ENCODE measurements around the gene SKOR1.
A peak's percentile ranks its signal among the peaks of the same experiment; 100 is the strongest.

The SKOR1 gene

DNA sequence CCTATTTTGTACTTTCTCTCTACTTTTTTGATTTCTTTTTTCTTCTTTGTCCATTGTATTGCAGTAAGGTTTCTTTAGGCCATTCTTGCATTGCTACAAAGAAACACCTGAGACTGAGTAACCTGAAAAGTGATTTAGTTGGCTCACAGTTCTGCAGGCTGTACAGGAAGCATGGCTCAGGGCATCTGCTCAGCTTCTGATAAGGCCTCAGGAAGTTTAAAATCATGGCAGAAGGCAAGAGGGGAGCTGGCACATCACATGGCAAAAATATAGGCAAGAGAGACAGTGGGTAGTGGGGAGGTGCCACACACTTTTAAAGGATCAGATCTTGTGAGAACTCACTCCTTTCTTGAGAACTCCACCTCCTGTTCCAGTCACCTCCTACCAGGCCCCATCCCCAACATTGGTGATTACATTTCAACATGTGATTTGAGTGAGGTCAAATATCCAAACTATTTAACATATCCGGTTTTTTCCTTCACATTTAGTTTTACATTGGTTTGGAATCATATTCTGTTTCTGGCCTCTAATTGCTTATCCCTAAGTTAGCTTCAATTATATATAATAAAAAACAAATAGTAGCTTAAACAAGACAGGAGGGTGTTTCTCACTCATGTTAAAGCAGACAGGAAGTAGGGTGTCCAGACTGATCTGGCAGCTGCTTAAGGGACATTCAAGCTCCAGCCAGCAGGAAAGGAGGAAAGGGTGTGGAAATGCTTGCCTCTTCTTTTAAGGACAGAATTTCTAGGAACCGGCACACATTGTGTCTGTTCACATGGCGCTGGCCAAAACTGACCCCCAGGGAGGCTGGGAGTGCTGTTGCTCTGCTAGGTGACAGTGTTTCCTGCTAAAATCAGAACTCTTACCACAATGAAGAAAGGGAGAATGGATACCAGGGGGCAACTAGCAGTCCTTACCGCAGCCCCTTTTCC, 28.8 kb upstream of the SKOR1 start:
- DNase-seq, result no peak

DNA sequence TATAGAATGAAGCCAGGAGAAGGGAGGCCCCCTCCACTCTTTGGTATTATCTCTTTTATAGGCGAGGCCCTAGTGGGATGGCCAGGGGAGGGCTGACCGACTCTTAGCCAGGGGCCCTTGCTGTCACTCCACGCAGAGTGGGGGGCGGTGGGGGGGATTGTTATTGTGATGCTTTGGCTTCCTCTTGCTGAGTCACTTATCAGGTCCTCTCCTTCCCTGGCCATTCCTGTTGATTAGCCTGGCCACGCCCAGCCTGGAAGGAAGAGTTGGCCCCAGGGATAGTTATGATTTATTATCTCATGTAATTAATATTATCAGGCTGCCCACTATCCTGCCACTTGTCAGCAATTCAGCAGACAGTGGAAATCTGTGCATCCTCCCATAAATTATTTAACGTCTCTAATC, 25.5 kb upstream of the SKOR1 start:
- DNase-seq, result no peak

DNA sequence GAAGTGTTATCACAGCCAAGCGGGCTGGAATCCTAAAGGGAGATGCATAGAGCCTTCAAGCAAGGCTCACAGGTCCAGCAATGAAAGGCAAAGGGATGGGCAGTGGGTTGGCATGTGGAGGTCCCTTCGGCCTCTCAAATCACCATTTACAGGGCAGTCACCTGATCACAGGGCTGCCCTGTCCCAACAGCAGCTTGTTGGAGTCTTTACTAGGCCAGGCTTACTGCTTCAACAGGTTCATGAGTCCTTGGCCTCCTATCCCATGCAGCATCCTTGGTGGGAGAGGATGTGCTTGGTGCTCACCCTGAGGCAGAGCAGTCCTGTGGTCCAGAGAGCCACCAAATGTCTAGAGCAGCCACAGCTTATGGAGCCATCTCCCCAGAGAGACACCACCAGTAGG, 24.2 kb upstream of the SKOR1 start:
- no peak for DNase-seq

DNA sequence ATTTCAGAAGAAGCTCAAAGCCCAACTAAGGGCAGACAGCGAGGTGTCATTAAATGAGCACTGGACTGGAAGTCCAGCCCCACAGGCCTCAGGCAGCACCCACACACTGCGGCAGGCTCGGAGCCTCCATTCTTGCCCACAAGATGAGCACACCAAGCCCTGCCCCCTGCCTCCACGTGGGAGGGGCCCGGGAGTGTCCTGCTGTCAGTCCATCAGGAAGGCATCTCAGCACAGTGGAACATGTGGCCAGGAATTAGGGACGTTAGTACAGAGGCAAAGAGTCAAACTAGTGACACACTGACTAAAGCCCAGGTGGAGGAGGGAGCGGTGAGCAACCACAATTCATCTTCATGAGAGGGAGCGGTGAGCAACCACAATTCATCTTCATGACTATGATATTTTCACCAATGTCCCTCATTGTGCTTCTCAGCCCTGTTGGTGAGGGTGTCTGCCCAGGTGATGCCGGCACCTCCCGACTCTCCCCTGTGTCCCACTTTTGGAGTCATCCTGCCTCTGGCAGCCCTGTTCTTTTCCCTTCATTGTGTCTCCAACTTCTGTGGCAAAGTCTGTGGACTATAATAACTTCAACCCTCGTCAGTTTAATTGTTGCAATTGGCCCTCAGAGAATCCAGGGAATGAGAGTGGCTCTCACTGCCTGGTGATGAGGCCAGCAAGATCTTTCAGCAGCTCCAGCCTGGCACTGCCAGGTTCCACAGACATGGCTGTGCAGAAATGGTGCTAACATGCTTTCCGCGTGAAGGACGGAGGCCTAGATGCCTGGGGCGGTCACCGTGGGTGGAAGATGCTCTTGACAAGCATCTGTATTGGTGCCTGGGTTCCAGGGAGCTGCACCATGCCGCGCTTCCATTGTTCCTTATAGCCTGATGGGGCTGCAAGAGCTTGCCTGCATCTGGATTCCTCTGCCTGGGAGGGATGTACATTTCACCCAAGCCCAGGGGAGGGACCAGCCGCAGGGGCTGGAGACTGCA, 23.1 kb upstream of the SKOR1 start:
- DNase-seq, result no peak

DNA sequence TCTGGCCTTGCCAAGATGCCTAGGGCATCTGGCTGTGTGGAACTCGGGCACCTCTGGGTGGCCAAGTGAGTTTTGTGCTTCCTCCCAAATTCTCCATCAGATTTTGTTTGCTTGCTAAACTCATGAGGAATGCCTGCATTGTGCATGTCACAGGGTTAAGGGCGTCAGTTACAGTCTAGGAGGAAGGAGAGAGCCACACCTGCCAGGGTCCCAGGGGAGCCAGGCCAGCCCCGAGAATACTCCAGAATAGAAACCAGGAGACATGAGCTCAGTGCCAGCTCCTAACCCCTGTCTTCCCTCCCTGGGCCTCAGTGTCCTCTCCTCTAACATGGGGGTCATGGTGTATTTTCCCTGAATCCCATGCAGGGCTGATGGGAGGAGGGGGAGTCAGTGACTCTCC, 22.0 kb upstream of the SKOR1 start:
- no peak for DNase-seq

DNA sequence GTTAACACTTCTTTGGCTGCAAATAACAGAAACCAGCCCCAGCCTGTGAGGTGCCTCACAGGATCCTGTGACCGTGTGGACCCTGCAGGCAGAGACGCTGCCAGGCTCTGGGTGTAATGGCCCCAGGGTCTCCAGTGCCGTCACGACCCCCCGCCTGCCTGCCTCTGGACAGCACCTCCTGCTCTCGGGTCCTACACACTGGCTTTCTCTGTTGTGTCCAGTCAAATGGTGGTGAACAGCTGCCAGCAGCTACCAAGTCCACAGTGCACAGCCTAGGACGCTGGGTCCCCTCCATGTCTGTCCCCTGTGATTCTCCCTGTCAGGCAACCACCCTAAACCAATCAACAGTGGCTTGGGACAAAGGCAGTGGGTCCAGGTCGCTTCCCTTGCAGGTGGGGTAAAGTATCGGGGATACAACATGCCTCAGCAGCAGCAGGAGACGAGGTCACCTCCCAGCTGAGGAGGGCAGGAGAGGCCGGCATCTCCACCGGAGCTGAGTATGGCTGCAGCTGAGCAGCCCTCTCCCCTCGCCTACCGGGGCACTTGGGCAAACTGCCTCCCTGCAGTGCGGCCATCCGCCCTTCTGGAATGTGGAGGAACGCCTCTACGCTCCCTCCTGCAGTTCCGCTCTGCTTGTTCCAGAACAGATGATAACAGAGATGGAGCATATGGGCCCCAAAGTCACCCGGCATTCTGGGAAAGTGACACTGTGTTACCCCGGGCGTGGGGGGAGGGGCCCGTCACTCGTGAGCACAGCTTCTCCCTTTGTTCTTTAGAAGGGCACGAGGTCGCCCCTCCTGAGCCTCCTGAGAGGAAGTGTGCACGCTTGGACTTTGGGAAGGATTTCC, 21.1 kb upstream of the SKOR1 start:
- peak; percentile 81 for DNase-seq

DNA sequence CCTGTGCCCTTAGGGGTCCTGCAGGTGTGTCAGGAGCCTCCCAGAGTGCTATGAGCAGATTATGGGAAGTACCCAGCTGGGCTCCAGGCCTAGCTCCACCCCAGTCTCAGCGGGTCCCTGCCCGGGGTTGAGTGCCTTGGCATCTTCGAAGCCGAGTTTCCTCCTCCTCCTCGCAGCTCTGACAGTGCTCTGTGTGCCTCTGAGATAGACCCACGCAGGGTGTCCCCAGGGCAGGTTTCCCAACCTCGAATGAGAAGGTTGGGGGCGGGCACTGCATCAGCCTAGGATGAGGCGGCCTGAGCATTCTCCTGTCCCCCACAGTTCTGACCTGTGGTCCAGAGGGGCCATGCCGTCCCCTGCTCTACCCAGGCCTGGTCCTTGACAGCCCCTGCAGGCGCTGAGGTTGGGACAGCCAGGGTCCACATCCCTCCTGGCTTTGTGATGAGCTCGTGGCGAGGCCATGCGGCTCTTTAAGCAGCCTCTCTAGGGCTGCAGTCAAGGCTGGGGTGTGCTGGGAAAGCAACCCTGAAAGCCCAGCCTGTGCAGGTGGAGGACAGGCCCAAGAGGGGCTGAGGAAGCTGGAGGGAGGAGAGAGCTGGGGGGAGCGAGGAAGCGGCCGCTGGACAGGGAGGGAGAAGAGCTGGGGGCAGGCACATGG, 20.2 kb upstream of the SKOR1 start:
- DNase-seq, result no peak

DNA sequence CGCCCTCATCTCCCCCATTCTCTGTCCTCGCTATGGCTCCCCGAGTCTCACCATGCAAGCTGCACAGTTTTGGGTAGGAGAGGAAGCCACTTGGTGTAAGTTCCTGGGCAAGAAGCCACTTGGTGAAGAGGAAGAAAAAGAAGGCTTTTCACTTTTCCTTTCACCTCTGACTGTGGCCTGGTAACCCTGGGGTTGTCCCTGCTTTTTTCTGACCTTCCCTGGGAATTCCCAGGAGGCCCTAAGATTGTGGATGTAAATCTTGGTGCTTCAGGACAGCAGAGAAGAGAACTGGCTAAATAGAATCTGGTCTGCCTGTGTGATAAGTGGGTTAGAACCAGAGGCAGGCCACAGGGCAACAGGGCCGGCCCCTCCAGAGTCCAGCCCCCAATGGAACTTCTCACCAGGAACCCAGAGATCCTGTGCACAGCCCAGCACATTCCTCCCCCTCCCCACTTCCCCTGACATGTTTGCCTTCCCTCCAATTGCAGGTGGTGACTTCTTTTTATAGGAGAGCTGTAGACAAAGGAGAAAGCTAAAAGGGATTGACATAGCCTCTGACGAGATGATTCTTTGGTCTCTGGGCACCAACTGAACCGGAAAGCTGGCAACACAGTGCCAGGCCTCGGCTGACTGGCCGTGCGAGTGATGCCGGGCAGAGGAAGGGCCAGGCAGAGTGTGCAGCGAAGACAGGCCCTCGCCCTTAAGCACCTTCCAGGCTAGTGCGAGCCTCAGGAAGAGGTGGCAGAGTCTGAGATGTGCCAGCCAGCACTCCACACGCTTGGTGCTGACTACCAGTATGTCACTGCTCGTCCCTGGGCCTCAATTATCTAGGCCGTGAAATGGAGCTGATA, 19.4 kb upstream of the SKOR1 start:
- DNase-seq, result no peak

DNA sequence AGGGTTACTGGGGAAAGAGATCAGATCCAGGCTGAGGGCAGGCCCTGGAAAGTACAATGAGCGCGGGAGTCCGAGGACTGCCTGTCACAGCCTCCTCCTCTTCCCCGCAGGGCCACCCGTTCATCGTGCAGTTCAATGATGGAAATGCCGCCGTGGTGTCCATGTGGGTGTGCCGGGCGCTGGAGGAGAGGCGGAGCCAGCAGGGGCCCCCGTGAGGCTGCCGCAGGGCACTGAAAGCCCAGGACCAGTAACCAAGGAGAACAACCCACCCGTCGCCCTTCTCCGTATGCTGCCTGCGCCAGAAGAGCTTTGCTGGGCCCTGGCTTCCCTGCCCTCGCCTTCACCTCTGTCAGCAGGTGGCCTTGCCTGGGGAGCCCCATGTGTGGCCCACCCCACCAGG, 18.8 kb upstream of the SKOR1 start:
- no peak for DNase-seq

DNA sequence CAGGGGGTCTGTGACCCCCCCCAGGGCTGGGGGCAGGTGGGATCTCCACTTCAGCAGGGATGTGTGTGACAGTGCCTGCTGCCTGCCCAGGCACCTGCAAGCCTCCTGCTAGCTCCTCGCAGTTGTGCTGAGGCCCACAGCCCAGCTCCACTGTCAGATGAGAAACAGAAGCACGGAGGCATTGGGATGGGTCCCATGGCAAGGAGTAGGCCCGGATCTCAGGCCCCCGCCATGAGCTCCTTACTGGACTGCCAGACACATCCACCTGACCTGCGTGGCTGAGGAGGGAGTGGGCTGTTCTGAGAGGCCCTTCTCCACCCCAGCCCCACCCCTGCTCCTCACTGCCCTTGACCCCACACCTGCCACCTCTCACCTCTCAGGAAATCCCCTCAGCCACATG, 18.2 kb upstream of the SKOR1 start:
- DNase-seq, result no peak

DNA sequence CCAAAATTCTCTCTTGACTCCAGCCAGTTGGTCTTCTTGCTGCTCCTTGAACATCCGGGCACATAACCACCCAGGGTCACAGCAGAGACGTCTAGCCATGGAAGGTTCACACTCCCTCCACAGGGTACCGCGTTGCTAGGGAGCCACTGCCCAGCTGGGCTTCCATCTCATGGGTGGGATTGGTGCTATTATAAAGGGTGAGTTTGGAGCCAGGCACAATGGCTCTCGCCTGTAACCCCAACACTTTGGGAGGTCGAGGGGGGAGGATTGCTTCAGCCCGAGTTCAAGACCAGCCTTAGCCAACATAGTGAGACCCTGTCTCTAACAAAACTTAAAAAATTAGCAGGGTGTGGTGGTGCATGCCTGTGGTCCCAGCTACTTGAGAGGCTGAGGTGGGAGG, 17.5 kb upstream of the SKOR1 start:
- no peak for DNase-seq

DNA sequence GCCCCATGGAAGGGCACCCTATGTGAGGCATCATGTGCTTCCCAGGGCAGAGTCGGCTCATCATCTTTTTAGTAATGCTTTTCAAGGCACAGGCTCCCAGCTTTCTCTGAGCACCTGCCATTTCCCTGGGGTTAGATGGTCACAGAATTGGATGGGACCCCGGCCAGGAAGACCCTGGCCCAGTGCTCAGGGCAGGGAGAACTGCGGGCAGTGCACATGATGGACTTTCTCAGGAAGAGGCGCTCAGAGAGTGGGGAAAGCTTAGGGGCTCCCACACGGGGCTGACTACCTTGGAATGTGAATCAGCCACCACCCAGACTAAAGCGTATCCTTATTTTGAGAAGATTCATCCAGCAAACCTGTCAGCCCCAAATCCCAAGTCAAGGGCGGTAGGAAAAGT, 16.5 kb upstream of the SKOR1 start:
- no peak for DNase-seq

DNA sequence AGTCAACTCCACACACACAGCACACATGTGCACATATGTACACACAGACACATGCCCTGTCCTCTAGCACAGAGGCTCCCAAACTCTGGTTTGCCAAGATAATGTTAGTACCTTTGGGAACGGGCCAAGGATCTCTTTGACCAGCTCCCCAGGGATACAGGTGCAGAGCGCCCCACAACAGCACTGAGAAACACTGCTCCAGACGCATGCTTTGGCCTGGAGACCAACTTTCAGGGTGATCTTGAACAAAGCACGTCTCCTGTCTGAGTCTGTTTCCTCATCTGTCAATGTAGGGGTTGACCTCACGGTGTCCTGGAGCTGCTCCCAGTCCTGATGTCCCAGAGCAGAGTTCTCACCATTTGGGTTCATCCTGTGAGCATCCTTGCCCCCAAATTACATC, 15.9 kb upstream of the SKOR1 start:
- DNase-seq, result no peak

DNA sequence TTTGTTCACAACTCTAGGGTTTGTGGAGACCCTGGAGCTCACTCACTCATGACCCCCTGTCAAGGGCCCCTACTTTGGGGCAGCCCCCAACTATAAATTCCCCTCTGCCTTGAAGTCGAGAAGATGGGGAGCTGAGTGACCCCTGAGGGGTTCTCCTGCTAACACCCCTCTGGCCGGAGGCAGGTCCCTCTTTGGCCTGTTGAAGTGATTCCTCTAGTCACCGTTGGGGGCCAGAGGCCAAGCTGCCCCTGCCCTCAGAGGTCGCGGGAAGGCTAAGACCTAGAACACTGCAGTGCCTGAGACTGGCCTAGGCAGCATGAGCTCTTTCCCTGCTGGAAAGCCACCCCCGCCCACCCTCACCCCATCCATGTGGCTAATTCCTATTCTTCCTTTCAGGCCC, 15.4 kb upstream of the SKOR1 start:
- DNase-seq, result no peak

DNA sequence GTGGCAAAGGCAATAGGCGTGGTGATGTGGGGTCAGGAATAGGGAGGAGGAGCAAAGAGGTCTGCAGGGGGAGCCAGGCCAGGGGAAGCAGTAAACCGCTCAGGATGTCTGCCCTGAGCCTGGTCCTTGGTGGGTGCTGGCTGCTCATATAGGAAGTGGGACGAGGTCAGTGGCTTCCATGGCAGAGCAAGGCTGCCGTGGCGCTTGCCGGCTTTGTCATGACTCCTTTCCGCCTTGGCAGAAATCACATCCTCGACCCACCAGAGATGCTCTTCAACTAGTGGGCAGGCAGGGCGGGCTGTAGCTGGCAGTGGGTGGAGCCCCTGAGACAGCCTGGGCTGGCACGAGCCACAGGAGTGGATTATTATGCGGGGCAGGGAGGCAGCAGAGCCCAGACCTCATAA, 13.1 kb upstream of the SKOR1 start:
- no peak for DNase-seq

DNA sequence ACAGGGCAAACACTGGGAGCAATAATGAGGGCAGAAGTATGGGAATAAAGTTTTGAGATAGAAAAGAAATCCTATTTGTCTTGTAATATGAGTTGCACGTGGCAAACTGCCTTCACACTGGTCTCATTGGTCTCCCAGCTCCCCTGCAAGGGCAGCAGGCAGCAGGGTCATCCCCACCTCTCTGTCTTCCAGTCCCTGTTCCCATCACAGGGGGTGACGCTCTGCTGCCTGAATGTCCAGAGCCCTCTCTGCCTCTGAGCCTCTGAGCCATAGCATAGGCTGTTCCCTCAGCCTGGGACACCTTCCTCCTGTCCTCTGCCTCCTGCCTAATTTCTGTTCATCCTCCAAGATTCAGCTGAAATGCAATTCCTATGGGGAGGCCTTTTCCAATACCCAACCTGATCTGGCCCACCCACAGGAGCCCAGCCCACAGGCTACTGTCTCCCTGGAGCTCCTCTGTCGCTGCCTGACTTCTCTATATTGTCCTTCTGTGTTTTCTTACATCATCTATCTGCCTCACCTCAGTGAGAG, 12.1 kb upstream of the SKOR1 start:
- DNase-seq, result no peak

DNA sequence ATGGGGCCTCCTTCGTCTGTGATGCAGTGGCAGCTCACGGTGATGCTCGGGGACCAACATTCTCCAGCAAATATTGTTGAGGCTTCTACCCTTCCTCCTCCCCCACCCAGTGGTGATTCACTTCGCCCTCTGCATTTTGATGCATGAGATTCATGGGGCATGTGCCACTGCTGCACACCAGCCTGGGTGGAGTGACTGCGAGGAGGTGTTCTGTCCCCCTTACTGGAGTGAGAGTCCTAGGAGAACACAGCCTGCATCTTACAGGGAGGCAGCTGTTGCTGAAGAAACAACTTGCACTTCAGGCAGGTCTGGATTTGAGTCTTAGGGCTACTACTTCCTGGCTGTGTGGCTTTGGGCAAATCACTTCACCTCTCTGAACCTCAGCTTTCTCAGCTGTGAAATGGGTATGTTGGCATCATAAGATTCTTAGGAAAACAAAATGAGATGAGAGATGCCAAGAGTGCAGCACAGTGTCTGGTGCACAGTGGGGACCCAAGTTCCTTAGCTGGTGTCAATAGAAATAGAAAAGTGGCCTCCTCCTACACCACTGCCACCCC, 10.2 kb upstream of the SKOR1 start:
- DNase-seq, result no peak

DNA sequence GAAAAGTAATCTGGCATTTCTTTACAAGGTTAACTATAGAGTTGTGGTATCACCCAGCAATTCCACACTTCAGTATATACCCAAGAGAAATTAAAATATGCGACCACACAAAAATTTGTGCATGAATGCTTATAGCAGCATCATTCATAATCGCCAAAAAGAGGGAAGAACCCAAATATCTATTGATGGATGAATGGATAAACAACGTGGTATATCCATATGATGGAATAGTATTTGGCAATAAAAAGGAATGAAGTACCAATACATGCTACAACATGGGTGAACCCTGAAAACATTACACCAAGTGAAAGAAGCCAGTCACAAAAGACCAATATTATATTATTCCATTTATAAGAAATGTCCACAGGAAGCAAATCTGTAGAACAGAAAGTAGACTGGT, 8.6 kb upstream of the SKOR1 start:
- DNase-seq, result no peak

DNA sequence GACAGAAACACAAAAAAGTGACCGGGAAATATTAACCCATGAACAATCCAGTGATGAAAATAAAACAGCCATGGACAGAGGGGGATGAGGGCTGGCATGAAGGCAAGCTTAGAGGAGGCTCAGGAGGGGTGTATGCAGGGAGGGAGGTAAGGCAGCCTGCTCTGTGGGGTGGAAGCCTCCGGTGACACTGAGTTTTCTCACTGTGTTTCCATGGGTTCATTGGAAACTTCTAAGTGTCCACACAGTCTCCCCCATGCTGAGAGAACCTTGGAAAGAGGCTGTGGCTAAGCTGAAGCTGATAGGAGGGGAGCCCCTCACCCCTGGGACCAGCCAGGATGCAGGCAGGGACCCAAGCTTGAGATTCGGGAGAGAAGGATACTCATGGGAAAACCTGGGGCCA, 6.8 kb upstream of the SKOR1 start:
- no peak for DNase-seq

DNA sequence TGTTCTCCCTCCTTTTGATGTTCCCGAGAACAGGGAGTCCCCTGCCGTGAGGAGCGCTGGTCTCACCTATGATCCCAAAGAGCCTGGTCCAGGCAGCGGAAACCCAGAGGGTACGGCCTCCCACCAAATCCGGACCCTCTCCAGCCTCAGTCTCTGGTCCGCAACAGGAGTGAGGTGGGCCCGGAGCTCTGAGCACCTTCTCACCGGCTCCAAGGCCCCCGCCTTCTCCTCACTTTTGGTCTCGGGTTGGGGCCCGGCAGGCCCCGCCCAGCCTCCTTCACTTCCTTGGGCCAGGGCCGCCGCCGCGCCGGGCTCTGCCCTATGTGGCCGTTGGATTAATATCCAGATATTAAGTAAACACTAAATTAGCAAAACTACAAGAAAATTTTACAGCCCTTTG, 5.7 kb upstream of the SKOR1 start:
- DNase-seq, result no peak

Measured in NCI-H2171 treated with DMSO at 0.1 percent for 48 hours (cell line).